A549 (cell line): ENCODE data around the gene PDLIM5. TPM values are rescaled to one million over a fixed set of nuclear protein-coding genes. Genes with fewer than 3 reads are reported as not detected.
A peak's percentile ranks its signal among the peaks of the same experiment; 100 is the strongest.
"Not testable (repeated sequence)": the region's sequence is repeated elsewhere in the genome, so short reads cannot be mapped to it uniquely, and the experiment has no call there.

ENCODE experiments used
- ATAC-seq, 2 experiments: fragments of 200-7000 bp in 1 of 2; fragments of >200 bp in 1 of 2; cut with Nextera tagmentation in 1 of 2; cut with Tn5 transposase in 1 of 2; 3 replicates each; pipeline versions ENCODE4 v1.8.0 to v1.9.1; 2018 to 2020; ENCODE audit warnings: mild to moderate bottlenecking in 1 of 2, moderate library complexity in 1 of 2
- CTCF ChIA-PET: fragments of 300-600 bp; sonication (Branson Sonifier 250); formaldehyde crosslinking; extraction: SDS; loops from one replicate; lab custom pipeline; 2021; ENCODE audit warnings: antibody characterized with exemption, inconsistent platforms; lab: Yijun Ruan, JAX
- POLR2A ChIA-PET: fragments of 350-600 bp; formaldehyde crosslinking; extraction: SDS; loops from one replicate; lab custom pipeline; 2021; ENCODE audit warnings: antibody characterized with exemption, inconsistent platforms; lab: Yijun Ruan, JAX
- DNase-seq, 2 experiments: peaks; one replicate each; pipeline versions ENCODE4 v3.0.0 to v3.0.0-alpha.2; 2011 to 2016; ENCODE audit warnings: low read depth in 1 of 2, low spot score in 1 of 2
- FAIRE-seq: peaks from 2 replicates; lab custom pipeline; 2011; peaks lifted over from hg19 to GRCh38; lab: Jason Lieb, UNC
- H3K27ac ChIP-seq, 2 experiments: fragments of >200 bp; sonication (Bioruptor Twin); formaldehyde crosslinking; 3 replicates each; pipeline ENCODE4 v1.5.1; 2016 to 2017
- H3K4me1 ChIP-seq: fragments of >200 bp; sonication (Bioruptor Twin); formaldehyde crosslinking; 3 replicates; pipeline ENCODE4 v1.6.1; 2016
- H3K4me2 ChIP-seq: fragments of >200 bp; sonication (Bioruptor Twin); formaldehyde crosslinking; 3 replicates; pipeline ENCODE4 v1.6.1; 2016
- H3K4me3 ChIP-seq: fragments of >200 bp; sonication (Bioruptor Twin); formaldehyde crosslinking; 3 replicates; pipeline ENCODE4 v1.5.1; 2016
- H3K9me3 ChIP-seq: fragments of >200 bp; sonication (Bioruptor Twin); formaldehyde crosslinking; 3 replicates; pipeline ENCODE4 v1.6.1; 2016
- CBX8 ChIP-seq: fragments of 200-600 bp; sonication (generic); IDR thresholded peaks from 2 replicates; pipeline ENCODE4 v1.6.1; 2016
- EHF ChIP-seq: fragments of 250-450 bp; sonication (Bioruptor Pico); IDR thresholded peaks from 2 replicates; pipeline ENCODE4 v1.5.0; 2020; ENCODE audit warnings: mild to moderate bottlenecking
- EP300 ChIP-seq, 2 experiments: fragments of >200 bp; sonication (Bioruptor Twin); formaldehyde crosslinking; IDR thresholded peaks; 2 replicates in 1 of 2; 3 replicates in 1 of 2; pipeline ENCODE4 v1.6.1; 2016 to 2017
- HEYL ChIP-seq: fragments of 250-450 bp; sonication (Bioruptor Pico); IDR thresholded peaks from 2 replicates; pipeline ENCODE4 v1.8.0; 2021; ENCODE audit warnings: mild to moderate bottlenecking, moderate library complexity
- MAFK ChIP-seq: fragments of 450-650 bp; IDR thresholded peaks from 2 replicates; pipeline ENCODE4 v1.6.1; 2014; ENCODE audit not compliant: partially characterized antibody
- MYC ChIP-seq: IDR thresholded peaks from 2 replicates; pipeline ENCODE4 v1.6.1; 2012; ENCODE audit warnings: mild to moderate bottlenecking, inconsistent platforms, low read length, improper control_type of control experiment, borderline replicate concordance
- PBX3 ChIP-seq: IDR thresholded peaks from 2 replicates; pipeline ENCODE4 v1.6.1; 2012
- PHF8 ChIP-seq: fragments of 200-600 bp; sonication (generic); IDR thresholded peaks from 2 replicates; pipeline ENCODE4 v1.6.1; 2016; ENCODE audit warnings: low read depth, mild to moderate bottlenecking, antibody characterized with exemption, moderate library complexity, borderline replicate concordance
- RAD21 ChIP-seq, 2 experiments: fragments of >200 bp in 1 of 2; sonication (Bioruptor Twin) in 1 of 2; formaldehyde crosslinking in 1 of 2; IDR thresholded peaks in 1 of 2; conservative IDR thresholded peaks in 1 of 2; 2 replicates in 1 of 2; 3 replicates in 1 of 2; pipeline ENCODE4 v1.6.1; 2012 to 2018; ENCODE audit warnings: inconsistent platforms in 1 of 2
- RNF2 ChIP-seq: fragments of 200-600 bp; sonication (generic); IDR thresholded peaks from 2 replicates; pipeline ENCODE4 v1.6.1; 2016; ENCODE audit warnings: low read depth, mild to moderate bottlenecking, antibody characterized with exemption, moderate library complexity, borderline replicate concordance
- TFCP2L1 ChIP-seq: fragments of 250-450 bp; sonication (Bioruptor Pico); IDR thresholded peaks from 2 replicates; pipeline ENCODE4 v1.5.0; 2021; ENCODE audit warnings: mild to moderate bottlenecking
- ZFP36 ChIP-seq: fragments of 450-650 bp; IDR thresholded peaks from 2 replicates; pipeline ENCODE4 v1.6.1; 2014; ENCODE audit warnings: borderline replicate concordance; ENCODE audit not compliant: partially characterized antibody
- ZNF302 ChIP-seq: fragments of 250-450 bp; sonication (Bioruptor Pico); IDR thresholded peaks from 2 replicates; pipeline ENCODE4 v1.9.0; 2021; ENCODE audit warnings: inconsistent platforms, mild to moderate bottlenecking, moderate library complexity
- WGBS: methylation state at CpG from one replicate; pipeline ENCODE4 v1.1.6; 2017; ENCODE audit errors: missing lambda C conversion rate; 5-methylcytosine and 5-hydroxymethylcytosine counted together
- polyA plus RNA-seq, 4 experiments: library from polyadenylated mRNA; depleted of rRNA in 3 of 4; stranded (reverse); fragments of >200 nt; fragmentation: RNase III in 1 of 4; extraction: RNeasy Plus Mini Kit Qiagen cat#74134 plus additional on column Dnase treatment in 1 of 4; gene quantifications; 2 replicates in 3 of 4; 3 replicates in 1 of 4; pipeline ENCODE4 v1.2.3, GENCODE V29; 2011 to 2017
- TF ChIP-seq, protein P1 (sequence below): fragments of 200-600 bp; sonication (generic); IDR thresholded peaks from 2 replicates; pipeline ENCODE4 v1.6.1; 2016; ENCODE audit warnings: antibody characterized with exemption, mild to moderate bottlenecking, moderate library complexity

PDLIM5 gene
- polyA plus RNA-seq, 2 of the 4 experiments (the other 2 are of a cell fraction), result 54.2 to 242 TPM

GRCh38 chr4:94508806-94509205, 57.1 kb downstream of the PDLIM5 start:
- CTCF ChIA-PET, result no interaction called here

GRCh38 chr4:94511591-94511990, 59.8 kb downstream of the PDLIM5 start:
- Histone ChIP-seq H3K4me1 (peaks cover 63% of the 10 kb centered on the region), H3K4me2 (no peak overlapping the region), H3K27ac (no peak overlapping the region), H3K9me3 (no peaks in the 10 kb centered on the region), H3K4me3 (no peak overlapping the region)
- no peak for DNase-seq
- 96% methylated on average over 1 of the region's 1 CpG for whole genome bisulfite sequencing
- no peak for ATAC-seq
- ChIA-PET CTCF (no interaction called here), POLR2A (no interaction called here)
- no peak for FAIRE-seq
- no peak for TF ChIP-seq HEYL (CRISPR knock-in tag)

More at GRCh38 chr4:94508806-94509205, 57.1 kb downstream of the PDLIM5 start:
- POLR2A ChIA-PET, result no interaction called here
- no peak for TF ChIP-seq EP300 (IDR thresholded peaks at IDR 0.05)
- no peak for FAIRE-seq
- Histone ChIP-seq H3K4me2 (peak overlapping the region; percentile 74), H3K4me1 (peaks cover 55% of the 10 kb centered on the region), H3K9me3 (no peaks in the 10 kb centered on the region), H3K27ac (peak overlapping the region; percentile 75 to 84; a peak in 5 of 6 replicates), H3K4me3 (no peak overlapping the region)
- DNase-seq, result no peak
- ATAC-seq, result no peak
- 17% methylated on average over 1 of the region's 1 CpG for WGBS

GRCh38 chr4:94513532-94513931, 61.8 kb downstream of the PDLIM5 start:
- CTCF ChIA-PET, result not testable (repeated sequence)

DNA sequence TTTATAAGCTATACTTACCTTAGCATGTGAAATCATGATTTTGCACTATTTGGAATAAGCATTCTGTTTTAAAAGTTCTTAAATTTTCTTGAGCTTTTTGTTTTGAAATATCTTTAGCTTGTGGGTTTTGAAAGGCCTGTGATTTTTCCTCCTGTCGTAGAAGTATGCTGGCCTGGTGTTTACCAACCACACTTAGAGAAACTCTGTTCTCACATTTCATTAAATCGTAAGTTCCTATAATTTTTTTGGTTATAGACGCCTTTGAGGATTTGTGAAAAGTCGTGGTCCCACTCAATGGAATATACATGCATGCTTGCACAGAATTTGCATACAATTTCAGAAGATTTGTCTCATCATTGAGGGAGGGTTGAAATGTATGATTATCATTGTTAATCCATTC, 63.6 kb downstream of the PDLIM5 start:
- Histone ChIP-seq H3K4me2 (peak overlapping the region; percentile 54), H3K9me3 (no peaks in the 10 kb centered on the region), H3K4me1 (peaks cover 51% of the 10 kb centered on the region), H3K27ac (peak overlapping the region; percentile 40 to 47; a peak in 3 of 6 replicates), H3K4me3 (no peak overlapping the region)
- POLR2A ChIA-PET, result no interaction called here
- ATAC-seq, result no peak
- TF ChIP-seq CBX8 (no peak), EHF (CRISPR knock-in tag) (no peak), RAD21 (conservative IDR thresholded peaks at IDR 0.05 in 1 of 2, IDR thresholded peaks at IDR 0.05 in 1 of 2) (no peak), PBX3 (no peak), ZFP36 (no peak), ZNF302 (CRISPR knock-in tag) (no peak), RNF2 (no peak), MAFK (no peak), MYC (no peak), PHF8 (no peak), TFCP2L1 (CRISPR knock-in tag) (no peak)
- TF ChIP-seq, protein P1, sequence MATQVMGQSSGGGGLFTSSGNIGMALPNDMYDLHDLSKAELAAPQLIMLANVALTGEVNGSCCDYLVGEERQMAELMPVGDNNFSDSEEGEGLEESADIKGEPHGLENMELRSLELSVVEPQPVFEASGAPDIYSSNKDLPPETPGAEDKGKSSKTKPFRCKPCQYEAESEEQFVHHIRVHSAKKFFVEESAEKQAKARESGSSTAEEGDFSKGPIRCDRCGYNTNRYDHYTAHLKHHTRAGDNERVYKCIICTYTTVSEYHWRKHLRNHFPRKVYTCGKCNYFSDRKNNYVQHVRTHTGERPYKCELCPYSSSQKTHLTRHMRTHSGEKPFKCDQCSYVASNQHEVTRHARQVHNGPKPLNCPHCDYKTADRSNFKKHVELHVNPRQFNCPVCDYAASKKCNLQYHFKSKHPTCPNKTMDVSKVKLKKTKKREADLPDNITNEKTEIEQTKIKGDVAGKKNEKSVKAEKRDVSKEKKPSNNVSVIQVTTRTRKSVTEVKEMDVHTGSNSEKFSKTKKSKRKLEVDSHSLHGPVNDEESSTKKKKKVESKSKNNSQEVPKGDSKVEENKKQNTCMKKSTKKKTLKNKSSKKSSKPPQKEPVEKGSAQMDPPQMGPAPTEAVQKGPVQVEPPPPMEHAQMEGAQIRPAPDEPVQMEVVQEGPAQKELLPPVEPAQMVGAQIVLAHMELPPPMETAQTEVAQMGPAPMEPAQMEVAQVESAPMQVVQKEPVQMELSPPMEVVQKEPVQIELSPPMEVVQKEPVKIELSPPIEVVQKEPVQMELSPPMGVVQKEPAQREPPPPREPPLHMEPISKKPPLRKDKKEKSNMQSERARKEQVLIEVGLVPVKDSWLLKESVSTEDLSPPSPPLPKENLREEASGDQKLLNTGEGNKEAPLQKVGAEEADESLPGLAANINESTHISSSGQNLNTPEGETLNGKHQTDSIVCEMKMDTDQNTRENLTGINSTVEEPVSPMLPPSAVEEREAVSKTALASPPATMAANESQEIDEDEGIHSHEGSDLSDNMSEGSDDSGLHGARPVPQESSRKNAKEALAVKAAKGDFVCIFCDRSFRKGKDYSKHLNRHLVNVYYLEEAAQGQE, result no peak
- DNase-seq, result no peak
- 66% methylated on average over 4 of the region's 4 CpGs for whole genome bisulfite sequencing
- CTCF ChIA-PET, result no interaction called here
- no peak for FAIRE-seq

More at GRCh38 chr4:94513532-94513931, 61.8 kb downstream of the PDLIM5 start:
- WGBS, result 75% methylated on average over 2 of the region's 2 CpGs
- H3K4me2 ChIP-seq, ATAC-seq, H3K9me3 ChIP-seq, FAIRE-seq, H3K4me3 ChIP-seq, DNase-seq, H3K27ac ChIP-seq, POLR2A ChIA-PET: not testable (repeated sequence)
- H3K4me1 ChIP-seq, result peaks cover 63% of the 10 kb centered on the region
